ENCODE measurements around the gene SSNA1.

The SSNA1 gene

GRCh38 chr9:137184881-137185660, 3.4 kb upstream of the SSNA1 start:
- no peak for DNase-seq

GRCh38 chr9:137185921-137186320, 2.6 kb upstream of the SSNA1 start:
- DNase-seq: no peak

DNA sequence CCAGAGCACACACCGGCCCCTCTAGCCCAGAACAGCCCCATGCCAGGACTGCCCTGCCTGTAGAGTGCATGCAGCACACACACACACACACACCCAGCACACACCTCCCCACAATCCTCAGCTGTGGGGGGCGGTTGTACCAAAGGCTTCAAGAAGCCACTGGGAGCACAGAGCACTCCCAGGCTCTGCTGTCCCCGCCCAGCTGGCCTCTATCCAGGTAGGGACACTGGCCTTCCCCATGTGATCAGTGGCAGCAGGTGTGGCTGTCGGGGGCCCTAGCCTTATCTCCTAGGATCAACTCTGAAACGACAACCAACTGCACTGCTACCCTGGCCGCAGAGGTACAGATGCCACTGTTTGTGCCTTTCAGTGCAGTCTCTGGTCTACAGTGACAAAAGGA, 2.1 kb upstream of the SSNA1 start:
- no peak for DNase-seq

GRCh38 chr9:137187386-137187785, 1.1 kb upstream of the SSNA1 start:
- DNase-seq: no peak

- no peak for DNase-seq
Measured at GRCh38 chr9:137188086-137188489, 388 bp upstream of the SSNA1 start.

GRCh38 chr9:137189297-137190295, 1.1 kb downstream of the SSNA1 start:
- DNase-seq: no peak

GRCh38 chr9:137190315-137190856, 1.9 kb downstream of the SSNA1 start:
- DNase-seq: no peak

GRCh38 chr9:137191245-137191644, 2.8 kb downstream of the SSNA1 start:
- no peak for DNase-seq

- no peak for DNase-seq
Measured at GRCh38 chr9:137191691-137192447, 3.4 kb downstream of the SSNA1 start.

DNA sequence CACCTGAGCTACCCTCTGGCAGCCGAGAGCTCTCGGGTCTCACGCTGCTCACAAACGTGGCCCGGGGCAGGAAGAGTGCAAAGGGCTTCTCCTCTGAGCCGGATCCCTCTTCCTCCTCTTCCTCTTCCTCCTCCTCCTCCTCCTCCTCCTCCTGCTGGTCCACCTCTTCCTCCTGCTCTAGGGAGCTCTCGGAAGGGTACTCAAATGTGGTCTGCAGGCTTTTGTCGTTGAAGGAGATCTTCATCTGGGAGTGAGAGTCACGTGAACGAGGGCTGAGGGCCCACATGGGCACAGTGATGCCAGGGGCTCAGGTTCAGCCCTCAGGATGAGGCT, 3.9 kb downstream of the SSNA1 start:
- no peak for DNase-seq

GRCh38 chr9:137192859-137193258, 4.4 kb downstream of the SSNA1 start:
- no peak for DNase-seq

GRCh38 chr9:137193771-137194170, 5.3 kb downstream of the SSNA1 start:
- DNase-seq: no peak

GRCh38 chr9:137194388-137194787, 5.9 kb downstream of the SSNA1 start:
- no peak for DNase-seq

DNA sequence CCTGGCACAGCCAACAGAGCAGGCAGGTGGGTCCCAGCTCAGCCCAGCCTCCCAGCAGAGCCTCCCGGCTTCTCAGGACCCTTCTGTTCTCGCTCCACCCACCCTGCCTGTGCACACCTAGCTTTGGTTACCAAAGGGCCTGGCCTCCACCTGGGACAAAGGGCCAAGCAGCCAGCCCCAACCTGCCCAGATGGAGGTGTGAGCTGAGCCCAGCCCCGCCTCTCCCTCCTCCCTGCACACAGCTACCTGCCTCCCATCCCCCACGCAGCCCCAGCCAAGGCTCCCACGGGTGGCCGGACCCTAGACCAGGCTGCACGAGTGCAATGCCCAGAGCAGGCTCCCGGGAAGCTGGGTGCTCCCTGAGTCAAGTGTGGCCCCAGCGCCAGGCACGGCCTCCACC, 6.4 kb downstream of the SSNA1 start:
- no peak for DNase-seq

DNA sequence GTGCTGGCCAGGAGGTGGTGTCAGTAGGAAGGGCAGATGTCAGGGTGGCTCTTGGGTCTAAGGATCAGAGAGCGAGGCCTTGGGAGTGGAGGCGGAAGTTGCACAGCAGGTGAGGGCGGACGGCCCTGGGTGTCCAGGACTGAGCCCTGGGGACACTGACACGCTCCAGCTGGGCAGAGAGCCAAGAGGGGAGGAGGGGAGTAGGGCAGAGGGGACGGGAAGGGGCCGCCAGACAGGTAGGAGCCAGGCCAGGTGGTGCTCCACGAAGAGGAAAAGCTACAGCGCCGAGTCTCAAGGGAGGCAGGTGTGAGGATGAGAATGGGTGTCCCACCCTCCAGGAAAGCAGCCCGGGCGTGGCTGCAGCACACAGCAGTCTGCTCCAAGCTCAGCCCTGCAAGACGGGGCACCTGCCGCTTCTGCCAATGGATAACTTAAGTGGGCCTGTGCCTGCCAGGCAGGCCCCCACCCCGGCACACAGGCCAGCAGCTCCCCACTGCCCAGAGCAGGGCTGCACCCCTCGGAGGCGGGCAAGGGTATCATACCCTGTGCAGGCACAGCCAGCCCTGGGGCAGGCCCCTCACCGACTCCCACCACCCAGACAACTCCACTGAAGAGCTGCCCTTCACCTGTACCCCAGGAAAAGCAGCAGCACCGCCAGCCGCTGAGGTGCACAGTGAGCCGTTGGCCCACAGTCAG, 7.2 kb downstream of the SSNA1 start:
- DNase-seq: no peak

DNA sequence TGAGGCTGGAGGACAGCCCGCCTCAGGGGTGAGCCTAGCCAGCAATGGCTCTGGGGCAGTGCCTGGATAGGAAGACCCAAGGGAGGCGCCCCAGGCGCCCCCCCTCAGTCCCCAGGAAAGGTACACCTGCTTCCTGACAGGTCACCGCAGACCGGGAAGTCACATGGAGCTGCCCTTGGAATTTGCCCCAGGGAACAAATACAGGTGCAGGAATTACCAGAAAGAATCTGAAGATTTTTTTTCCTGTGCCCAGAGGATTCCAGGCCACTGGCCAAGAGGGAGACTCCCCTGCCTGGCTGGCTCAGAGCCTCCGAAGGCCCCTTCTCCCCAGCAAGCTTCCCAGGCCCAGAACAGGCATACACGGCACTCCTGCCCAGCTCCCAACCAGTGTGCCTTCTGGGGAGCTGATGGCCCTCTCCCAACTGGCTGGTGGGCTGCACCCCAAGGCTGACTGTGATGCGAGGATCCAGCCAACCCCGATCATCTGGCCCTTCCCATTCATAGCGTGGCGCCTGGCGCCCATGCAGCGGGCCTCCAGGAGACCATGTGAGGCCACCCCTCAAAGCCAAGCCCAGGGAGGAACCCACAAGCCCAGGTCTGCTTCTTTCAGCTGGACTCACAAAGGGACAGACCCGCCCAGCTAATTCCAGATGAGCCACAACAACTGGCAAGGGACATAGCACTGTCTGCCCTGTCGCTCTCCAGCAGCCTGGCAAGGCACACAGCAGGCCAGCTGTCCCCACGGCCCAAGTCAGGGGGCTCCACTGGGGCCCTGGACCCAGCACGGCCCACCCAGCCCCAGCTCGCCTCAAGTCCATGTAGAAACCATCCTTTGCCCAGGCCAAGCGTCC, 9.8 kb downstream of the SSNA1 start:
- DNase-seq: no peak

DNA sequence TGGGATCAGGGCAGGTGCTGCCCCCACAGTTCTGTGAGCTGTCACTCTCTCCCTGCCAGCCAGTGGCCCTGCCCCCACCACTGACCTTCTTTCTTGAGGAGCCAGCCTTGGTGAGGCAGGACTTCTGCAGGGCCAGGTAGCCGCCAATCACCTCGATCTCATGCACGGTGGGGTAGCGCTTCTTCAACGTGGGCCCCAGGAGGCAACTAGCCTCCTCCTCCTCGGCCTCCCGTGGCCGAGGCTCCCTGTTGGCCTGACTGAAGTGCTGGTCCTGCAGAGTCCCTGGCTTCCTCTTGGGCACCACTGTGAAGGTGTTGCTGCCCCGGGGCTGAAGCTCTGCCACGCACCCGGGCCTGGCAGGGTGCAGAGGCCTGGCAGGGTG, 10.4 kb downstream of the SSNA1 start:
- no peak for DNase-seq

DNA sequence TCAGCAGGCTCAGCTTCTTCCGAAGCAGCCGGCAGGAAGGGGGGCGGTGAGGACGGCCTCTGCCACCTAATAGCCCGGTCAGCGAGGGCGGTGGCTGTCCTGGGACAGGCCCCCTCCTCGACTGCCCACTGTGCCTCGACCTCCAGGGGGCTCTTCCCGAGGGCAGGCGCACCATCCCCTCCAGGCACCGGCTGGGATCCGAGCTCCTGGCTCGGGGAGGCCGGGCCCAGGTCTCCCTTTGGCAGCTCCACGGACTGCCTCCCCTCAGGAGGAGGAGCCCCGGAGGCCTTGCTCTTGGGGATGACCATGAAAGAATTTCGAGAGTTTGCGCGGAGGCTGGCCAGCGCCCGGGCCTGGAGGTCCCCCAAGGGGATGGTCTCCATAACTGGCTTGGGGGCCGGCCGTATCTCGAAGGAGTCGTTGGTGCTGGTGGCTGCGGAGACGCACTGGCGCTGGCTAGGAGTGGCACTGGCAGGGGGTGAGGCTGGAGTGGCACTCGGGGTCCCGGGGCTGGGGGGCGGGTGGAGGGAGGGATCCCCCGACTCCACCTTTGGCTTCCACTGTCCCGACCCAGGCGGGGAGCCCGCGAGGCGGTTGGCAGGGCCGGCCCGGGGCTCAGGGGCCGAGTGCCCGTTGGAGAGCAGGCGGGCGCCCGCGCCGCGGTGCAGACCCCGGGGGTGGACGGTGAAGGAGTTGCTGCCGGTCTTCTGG, 11.1 kb downstream of the SSNA1 start:
- DNase-seq: no peak

DNA sequence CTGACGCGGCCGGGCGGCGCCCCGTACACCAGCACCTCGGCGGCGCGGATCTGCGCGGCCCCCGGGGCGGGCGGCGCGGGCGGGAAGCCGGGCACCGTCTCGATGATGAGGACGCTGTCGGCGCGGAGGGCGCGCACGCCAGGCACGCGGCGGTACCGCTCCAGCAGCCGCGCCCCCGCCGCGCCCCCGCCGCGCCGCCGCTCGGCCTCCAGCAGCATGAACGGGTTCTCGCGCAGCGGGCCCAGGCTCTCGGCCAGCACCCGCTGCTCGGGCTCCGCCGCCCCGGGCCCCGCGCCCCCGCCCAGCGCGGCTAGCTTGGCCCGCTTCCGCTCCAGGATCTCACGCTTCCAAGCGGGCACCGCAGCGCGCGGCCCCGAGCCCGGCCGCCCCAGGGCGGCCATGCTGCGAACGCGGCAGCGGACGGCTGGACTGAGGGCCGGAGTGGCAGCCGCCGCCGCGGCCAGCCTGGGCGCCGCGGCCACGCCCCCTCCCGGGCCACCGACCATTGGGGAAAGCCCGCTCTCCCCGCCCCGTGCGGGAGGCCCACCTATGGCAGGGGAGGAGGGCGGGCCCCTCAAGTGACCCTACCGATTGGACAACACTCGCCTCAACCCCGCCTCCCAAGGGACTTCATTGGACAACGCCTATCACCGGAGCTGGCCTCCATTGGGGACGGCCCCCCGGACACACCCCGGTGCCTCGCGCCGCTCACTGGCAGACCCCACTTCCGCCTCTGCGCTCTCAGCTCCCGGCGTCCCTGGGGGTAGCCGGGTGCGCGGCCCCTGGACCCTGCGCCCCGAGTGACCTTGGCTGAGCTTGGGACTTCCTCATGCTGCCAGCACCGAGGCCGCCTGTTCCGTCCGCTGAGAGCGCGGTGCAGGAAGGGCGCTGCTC, 12.1 kb downstream of the SSNA1 start, which contains the start of gene TPRN:
TPRN (minus strand) TSS at position 431 of the 894 bp plus-strand sequence; CDS start at position 401, 30 bp downstream.
- DNase-seq: peak; percentile 94
